ENCODE measurements around the gene ITGAD.

The ITGAD gene

DNA sequence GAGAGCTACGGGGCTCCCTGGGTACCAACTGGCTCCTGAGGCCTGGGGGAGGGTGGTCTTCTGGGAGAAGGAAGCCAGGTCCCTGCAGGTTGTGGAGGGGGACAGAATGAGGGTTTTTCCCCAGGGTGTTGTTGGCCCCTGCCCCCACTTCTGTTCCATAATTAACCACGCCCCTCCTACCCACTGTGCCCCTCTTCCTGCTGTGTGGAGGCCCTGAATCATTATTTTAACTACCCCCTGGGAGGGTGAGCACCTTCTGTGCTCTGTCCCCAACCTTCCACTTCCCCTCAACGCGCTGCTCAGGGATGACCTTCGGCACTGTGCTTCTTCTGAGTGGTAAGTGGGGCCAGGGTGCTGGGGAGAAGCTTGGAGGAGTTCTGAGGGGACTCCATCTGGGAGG is at the start of gene ITGAD:
Gene ITGAD, plus strand, starts transcription at position 280 of the 400 bp plus-strand sequence. Its CDS starts 26 bp downstream, at position 306.
- DNase-seq (ENCODE audit: low spot score) = no peak
- FAIRE-seq = no peak

DNA sequence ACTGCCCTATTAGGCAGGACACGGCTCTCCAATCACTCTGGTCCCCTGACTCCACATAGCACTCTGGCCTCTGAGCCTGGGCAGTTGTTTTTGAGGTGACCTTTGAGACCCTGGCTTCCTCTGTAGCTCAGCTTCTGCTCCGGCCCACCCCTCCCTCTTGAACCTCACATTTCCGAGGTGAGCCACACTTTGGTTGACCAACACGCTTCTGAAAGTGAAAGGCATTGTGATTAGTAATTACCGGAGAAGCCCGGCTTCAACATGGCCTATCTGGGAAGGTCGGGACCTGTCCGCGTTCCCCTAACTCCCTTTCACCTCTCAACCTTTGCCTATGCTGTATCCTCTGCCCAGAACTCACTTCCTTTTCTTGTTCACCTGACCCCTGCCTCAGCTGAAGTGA is 48.4 kb upstream of the ITGAD start:
- DNase-seq (ENCODE audit: low spot score) = no peak
- FAIRE-seq = no peak

DNA sequence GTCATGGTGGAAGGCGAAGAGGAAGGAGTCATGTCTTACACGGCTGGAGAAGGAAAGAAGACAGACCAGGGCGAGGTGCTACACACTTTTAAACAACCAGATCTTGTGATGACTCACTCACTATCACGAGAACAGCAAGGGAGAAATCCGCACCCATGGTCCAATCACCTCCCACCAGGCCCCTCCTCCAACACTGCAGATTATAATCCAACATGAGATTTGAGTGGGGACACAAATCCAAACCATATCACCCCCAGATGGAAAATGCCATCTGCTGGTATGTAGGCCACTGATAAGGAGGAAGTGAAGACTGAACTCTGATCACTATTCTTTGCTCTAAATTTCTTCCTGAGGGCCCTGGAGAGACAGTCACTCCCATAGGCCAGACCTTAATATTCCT is 45.7 kb upstream of the ITGAD start:
- DNase-seq (ENCODE audit: low spot score) (no peak), FAIRE-seq (no peak)

DNA sequence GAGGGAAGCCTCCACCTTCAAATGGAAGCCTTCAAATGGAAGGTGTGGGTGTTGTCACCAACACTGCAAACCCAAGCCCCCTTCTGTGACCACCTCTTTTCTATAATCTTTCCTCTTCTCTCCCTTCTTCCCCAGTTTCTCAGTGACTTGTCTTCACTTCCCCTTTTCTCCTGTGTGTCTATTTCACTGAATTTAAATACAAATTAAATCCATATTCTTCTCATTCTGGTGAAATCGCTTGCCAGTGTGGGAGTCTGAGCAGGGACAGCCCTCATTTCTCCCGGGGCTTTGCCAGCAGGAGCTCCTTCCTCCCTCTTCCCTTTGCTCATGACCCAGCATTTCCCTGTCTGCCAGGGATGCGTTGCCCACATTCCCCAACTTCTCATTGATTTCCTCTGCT is 44.6 kb upstream of the ITGAD start:
- no peak for FAIRE-seq
- DNase-seq (ENCODE audit: low spot score) = no peak

DNA sequence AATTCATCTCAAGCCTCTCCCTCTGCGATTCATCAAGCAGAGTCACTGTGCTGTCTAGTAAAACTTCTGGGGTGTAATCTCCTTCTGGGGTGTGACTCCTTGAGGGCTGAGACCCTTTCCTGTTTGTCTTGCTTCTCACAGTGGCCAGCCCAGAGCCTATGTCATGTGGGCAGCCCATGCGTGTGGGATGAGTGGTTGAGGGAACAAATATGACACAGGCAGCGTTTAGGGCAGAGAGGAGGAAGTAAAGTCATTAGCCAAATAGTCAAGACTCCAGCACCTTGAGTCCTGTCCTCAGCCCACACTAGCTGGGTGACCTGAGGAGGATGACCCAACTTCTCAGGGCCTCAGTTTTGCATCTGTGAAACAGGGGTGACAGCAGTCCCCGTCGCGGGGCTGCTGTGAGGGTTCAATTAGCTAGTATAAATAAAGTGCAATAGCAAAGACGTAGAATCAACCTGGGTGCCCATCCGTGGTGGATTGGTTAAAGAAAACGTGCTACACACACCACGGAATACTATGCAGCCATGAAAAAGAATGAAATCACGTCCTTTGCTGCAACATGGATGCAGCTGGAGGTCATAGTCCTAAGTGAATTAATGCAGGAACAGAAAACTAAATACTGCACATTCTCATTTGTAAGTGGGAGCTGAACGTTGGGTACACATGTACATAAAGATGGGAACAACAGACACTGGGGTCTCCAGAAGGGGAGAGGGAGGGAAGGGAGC is 42.7 kb upstream of the ITGAD start:
- no peak for DNase-seq (ENCODE audit: low spot score)
- no peak for FAIRE-seq

DNA sequence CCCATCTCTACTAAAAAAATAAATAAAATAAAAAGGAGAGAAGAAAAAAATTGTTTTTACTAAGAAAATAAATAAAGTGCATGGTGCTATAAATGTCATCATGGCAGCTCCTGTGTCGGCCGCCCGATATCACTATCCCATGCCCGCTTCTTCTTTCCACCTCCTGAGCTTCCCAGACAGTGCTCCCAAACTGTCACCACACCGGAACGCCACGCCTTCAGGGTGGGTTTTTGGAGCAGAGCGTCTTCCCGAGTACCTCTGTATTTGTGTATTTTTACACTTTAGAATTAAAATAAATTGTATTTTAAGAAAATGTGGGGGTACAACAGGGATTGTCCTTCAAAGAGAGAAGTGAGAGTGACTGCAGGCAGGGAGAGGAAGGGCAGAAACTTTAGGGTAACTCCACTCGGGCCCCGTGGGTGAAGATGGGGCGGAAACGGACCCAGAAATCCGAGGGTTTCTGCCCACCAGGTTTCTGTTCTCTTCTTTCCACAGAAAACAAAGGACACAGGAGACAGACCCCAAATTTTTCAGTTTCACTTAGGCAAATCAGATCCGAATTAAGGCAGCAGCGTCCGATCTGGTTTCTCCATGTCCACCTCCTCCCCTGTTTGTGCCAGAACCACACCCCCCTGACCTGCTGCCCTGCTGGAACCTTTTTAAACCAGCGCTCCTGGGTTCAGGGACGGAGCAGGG is 41.7 kb upstream of the ITGAD start:
- DNase-seq (ENCODE audit: low spot score) = no peak
- FAIRE-seq = no peak

DNA sequence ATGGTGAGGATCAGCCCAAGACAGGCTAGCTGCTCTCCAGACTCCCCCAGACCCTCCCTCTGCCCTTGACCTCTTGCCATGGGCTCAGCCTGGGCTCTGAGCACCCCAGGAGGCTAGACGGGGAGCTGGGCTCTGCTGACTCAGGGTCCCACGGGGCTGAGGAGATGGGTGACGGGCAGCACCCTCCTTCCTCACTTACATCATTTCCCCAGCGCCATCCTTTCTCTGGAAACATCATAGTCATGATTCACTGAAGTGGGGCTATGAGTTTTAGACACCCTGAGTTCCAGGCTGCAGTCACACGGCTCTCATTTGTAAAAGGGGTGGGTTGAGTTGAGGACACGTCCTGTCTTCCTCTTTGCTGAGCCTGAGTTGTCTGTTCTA is 41.2 kb upstream of the ITGAD start:
- DNase-seq (ENCODE audit: low spot score) (no peak), FAIRE-seq (no peak)

DNA sequence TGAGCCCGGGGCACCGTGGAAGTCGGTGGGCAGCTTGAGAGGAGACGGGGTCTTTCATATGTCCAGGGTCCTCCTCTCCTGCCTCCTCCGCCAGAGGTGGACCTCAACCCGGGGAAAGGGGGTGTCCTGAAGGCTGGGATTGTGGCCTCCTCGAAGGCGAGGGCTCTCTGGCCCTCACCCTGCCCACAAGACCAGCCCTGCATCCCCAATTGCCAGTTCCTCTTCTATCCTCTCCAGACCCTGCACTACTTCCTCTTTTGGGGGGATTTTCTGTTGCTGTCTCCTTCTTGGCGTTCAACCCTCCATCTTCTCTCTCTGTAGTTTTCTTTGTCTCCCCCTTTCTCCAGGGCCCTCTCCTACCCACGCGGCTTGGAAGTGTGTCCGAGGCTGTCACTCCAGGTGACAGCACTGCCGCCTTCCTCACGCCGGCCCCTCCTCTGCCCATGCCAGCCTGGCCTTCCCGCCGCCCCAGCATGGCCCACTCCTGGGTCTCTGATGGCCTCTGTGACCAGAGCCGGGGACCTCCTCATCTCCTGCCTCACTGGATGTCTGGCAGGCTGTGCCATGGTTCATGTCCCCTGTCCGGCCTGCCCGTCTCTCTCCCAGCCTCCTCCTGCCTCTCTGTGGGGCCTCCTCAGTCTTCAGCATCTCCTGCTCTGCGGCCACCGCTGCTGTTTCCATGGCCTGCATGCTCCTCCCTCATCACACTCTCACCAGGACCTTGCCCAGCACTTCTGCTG is 40.6 kb upstream of the ITGAD start:
- no peak for FAIRE-seq

DNA sequence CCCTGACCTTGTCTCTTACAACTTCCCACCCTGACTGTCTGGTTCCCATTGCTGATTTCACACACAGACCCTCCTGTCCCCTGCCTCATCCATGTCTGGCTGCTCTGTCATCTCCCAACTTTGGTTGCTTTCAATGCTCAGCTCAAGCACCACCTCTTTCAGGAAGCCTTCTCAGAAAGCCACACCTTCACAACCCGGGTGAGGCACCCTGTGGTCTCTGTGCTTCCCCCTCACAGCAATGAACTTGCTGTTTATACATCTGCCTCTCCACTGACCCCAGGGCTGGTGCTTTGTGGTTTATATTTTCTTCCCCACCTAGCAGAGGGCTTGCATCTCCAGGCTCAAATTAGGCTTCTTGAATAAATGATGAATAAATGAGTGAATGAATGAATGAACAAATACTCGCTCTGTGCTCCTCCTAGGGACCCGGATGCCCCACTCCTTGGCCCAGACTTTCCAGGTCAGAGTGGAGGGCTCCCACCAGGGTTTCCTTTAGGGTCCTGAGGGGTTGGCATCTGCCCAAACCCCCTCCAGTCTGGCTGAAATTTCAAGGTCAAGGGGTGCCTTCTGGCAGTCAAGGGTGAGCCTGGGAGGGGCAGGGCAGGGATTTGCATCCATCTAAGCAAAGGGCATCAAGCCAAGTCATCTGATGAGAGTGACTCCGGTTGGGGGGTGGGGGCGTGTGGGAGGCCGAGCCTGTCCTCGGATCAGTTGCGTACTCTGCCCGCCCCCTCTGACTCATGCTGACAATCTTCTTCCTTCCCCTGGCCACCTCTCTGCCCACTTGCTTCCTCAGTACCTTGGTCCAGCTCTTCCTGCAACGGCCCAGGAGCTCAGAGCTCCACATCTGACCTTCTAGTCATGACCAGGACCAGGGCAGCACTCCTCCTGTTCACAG is 38.5 kb upstream of the ITGAD start, which contains the start of gene ITGAX:
Gene ITGAX, plus strand, starts transcription at position 783 of the 898 bp plus-strand sequence. Its CDS starts 79 bp downstream, at position 862.
- no peak for FAIRE-seq

More for the DNA sequence above, 40.6 kb upstream of the ITGAD start:
- no peak for DNase-seq (ENCODE audit: low spot score)

DNA sequence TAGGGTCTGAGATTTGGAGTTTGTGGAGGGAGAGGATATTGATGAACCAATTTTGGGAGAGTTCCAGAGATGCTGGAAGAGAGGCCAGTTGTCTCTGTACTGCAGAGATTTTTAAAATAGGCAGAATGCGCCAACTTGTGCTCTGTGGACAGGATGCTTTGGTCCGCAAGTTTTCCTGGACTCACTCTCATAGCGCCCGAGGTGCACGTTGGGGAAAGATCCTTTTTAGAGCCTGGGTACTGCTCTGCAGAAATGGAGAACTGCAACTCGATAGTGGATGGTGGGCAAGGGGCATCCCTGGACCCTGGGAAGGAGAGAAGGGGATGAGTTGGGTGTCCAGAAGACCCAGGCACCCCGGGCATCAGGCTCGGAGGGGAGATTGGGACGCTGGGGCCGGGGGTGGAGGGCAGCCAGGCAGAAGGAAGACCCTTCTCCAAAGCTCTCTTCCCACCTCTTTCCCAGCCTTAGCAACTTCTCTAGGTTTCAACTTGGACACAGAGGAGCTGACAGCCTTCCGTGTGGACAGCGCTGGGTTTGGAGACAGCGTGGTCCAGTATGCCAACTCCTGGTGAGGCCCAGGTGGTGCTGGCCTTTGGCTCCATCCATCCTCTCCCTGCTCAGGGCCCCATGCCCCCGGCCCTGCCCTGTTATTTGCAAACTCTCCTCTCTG is 37.6 kb upstream of the ITGAD start:
- DNase-seq (ENCODE audit: low spot score) (no peak), FAIRE-seq (no peak)

More for the DNA sequence above, 38.5 kb upstream of the ITGAD start, which contains the start of gene ITGAX:
- peak; percentile 49 for DNase-seq (ENCODE audit: low spot score)

DNA sequence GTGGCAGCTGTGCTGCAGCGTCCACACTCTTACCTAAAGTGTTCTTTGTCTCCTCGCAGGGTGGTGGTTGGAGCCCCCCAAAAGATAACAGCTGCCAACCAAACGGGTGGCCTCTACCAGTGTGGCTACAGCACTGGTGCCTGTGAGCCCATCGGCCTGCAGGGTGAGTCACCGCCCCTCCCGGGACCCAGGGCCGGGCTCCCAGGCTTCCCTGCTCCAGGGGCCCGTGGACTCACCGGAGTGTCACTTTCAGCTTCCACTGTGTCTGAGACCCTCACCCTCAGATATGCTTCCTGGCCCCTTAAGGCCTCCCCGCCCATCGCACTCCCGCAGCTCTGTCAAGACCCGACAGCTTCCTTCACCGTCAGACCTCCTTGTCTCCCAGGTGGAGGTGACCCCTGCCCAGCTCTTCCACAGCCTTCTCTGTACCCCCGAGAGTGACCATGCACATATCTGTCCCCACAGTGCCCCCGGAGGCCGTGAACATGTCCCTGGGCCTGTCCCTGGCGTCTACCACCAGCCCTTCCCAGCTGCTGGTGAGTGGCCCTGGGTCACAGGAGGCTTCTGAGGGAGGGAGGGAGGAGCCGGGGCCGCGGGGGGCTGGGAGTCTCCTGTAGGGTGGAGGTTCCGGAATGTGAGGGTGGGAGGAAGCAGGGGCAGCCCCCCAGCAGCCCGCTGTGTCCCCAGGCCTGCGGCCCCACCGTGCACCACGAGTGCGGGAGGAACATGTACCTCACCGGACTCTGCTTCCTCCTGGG is 36.4 kb upstream of the ITGAD start:
- no peak for DNase-seq (ENCODE audit: low spot score)
- no peak for FAIRE-seq

DNA sequence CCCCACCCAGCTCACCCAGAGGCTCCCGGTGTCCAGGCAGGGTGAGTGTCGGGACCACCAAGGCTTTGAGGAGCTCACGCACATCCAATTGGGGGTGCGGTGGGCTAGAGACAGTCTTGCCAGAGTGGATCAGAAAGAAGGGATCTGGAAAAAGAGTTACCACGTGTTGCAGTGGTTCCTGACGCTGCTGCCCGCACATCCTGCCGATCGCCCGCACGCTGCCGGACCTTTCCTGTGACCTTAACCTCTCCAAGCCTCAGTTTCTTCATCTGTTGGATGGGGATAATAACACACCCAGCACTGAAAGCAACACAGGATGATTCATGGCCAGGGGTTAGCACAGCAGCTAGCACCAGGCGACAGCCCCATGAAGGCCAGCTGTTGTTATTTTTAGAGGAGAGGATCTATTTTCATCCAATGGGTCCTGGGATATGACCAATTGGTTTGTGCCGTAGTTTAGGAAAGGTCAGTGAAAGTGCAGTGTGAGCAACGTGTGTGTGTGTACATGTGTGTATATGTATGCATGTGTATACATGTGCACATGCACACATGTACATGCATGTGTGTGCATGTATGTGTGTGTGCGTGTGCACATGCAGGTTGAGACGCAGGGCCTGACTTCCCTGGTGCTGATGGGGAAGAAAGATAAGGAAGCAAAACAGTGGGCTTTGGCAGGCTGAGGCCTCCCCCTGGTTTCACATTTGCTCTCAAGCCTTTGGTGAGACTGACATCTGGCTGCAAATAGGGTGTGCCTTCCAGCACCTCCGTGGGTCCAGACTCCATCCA is 35.6 kb upstream of the ITGAD start:
- DNase-seq (ENCODE audit: low spot score) (no peak), FAIRE-seq (no peak)

DNA sequence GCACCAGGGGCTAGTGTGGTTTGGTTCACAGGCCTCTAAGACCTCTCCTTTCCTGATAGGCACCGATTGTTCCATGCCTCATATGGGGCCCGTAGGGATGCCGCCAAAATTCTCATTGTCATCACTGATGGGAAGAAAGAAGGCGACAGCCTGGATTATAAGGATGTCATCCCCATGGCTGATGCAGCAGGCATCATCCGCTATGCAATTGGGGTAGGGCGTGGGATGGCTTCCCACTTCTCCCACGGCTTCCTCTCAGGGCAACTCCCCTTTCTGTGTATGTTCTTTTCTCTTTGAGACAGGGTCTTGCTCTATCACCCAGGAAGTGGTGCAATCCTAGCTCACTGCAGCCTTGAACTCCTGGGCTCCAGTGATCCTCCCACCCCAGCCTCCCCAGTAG is 32.9 kb upstream of the ITGAD start:
- DNase-seq (ENCODE audit: low spot score) (no peak), FAIRE-seq (no peak)

DNA sequence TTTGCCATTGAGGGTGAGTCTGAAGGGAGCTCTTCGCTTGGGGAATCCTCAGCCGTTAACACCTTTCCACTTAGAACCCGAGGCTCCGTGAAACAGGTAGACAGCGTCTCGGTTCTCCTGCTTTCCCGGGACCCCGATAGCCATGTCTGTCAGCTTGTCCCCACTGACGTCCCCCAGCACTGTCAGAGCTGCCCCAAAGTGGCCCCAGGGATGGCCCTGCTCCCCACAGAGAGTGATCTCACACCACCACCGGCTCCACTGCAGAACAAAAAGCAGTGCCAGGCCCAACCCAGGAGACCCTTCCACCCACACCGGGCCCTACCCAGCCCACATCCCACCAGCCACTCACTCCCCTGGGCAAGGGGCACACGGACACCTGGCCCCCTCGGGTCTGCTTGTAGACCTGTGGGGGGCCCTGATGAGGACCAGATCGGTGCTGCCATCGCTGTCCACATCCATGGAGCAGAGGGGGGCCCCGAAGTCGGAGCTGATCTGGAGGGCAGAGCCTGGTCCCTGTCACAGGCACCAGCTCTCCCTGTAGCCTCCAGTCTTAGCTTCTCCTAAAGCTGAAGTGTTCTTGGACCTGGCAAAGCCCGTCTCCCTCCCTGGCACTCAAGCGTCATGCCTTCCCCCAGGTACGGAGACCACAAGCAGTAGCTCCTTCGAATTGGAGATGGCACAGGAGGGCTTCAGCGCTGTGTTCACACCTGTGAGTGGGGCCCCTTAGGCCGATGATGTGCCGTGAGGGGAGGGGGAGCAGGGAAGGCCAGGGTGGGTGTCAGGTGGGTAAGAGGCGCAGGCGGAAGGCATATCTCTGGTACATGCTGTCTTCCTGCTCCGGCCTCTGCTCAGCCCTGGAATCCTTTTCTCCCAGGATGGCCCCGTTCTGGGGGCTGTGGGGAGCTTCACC is 31.7 kb upstream of the ITGAD start:
- DNase-seq (ENCODE audit: low spot score) (no peak), FAIRE-seq (no peak)

DNA sequence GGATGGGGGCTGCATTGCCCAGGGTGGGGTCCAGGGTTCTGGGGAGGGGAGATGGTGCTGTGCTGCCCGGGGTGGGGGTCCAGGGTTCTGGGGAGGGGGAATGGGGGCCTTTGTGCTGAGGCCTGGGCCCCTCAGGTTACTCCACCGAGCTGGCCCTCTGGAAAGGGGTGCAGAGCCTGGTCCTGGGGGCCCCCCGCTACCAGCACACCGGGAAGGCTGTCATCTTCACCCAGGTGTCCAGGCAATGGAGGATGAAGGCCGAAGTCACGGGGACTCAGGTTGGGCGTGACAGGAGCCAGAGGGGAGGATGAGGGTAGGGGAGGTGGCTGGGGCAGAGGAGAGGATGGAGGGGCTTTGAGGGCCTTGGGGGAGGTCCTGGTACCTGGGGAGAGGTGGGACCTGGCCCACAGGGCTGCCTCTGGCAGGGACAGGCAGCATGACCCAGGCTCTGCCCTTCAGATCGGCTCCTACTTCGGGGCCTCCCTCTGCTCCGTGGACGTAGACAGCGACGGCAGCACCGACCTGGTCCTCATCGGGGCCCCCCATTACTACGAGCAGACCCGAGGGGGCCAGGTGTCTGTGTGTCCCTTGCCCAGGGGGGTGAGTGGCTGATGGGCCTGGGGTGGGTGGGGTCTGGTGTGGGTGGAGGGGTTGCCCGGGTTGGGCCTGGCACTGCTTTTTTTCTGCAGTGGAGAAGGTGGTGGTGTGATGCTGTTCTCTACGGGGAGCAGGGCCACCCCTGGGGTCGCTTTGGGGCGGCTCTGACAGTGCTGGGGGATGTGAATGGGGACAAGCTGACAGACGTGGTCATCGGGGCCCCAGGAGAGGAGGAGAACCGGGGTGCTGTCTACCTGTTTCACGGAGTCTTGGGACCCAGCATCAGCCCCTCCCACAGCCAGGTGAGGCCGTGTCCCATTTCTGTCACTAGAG is 30.4 kb upstream of the ITGAD start:
- FAIRE-seq = no peak
- DNase-seq (ENCODE audit: low spot score) = no peak

DNA sequence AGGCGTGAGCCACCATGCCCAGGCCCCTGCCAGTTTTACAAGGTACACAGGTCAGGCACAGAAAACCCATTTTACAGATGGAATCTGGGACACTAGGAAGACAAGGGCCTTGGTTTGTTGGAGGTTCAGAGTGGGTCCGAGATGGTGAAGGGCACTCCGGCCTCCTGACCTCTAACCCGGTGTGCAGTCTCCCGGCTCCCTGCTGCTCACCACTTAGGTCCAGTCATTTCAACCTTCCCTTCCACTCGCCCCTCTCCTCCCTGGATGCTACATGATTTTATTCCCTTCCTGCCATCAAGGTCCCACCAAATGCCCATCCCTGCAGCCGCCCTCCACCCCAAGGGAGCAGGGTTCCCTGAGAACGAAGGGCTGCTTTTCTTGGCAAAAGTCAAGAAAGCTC is 29.4 kb upstream of the ITGAD start:
- DNase-seq (ENCODE audit: low spot score) (no peak), FAIRE-seq (no peak)

DNA sequence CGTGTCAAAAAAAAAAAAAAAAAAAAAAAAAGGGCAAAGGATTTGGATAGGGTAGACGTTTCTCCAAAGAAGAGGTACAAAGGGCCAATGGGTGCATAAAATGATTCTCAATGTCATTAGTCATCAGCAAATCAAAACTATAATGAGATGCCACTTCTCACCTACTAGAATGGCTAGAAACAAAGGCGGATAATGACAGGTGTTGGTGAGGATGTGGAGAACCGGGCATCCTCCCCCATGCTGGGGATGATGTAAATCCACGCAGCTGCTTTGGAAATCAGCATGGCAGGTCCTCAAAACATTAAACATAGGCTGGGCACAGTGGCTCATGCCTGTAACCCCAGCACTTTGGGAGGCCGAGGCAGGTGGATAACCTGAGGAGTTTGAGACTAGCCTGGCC is 28.7 kb upstream of the ITGAD start:
- FAIRE-seq = no peak
- no peak for DNase-seq (ENCODE audit: low spot score)
